Spleen (tissue), 7 donors: ENCODE results near the gene RERG.

Experiments used
- CTCF ChIP-seq, 11 experiments: fragments of 200-600 bp in 7 of 11; fragments of 450-650 bp in 4 of 11; sonication (generic) in 4 of 11; IDR thresholded peaks in 8 of 11; conservative IDR thresholded peaks in 3 of 11; 1 replicate in 7 of 11; 2 replicates in 4 of 11; pipeline versions ENCODE4 v1.4.0 to v1.8.0; 2016 to 2021; ENCODE audit warnings: antibody characterized with exemption in 11 of 11, inconsistent platforms in 4 of 11, mild to moderate bottlenecking in 1 of 11
- POLR2A ChIP-seq, 3 donors: fragments of 450-650 bp; IDR thresholded peaks; one replicate each; pipeline ENCODE4 v1.5.1; 2017; ENCODE audit warnings: antibody characterized with exemption in 3 of 3, mild to moderate bottlenecking in 1 of 3
- donor health status: DM: no; HTN: no; CAD: no; lungs with moderate emphysema.
- donor health status: DM: no; HTN: no; CAD: no.
- donor health status: DM: no; HTN: no; CAD: no.

GRCh38 chr12:15151161-15152091 is 69.8 kb downstream of the RERG start:
- TF ChIP-seq POLR2A (IDR thresholded peaks at IDR 0.05) (no peak), CTCF (IDR thresholded peaks at IDR 0.05 in 8 of 11, conservative IDR thresholded peaks at IDR 0.05 in 3 of 11) (peak in 9 of 11 experiments; percentile 15 to 64 (median 45))
